ENCODE measurements around the gene E4F1. TPM values are rescaled to one million over a fixed set of nuclear protein-coding genes. Genes with fewer than 3 reads are reported as not detected.
A peak's percentile ranks its signal among the peaks of the same experiment; 100 is the strongest.

Gene E4F1
- total RNA-seq, 2 donors from 2014 or later: 24.5 to 29.6 TPM

DNA sequence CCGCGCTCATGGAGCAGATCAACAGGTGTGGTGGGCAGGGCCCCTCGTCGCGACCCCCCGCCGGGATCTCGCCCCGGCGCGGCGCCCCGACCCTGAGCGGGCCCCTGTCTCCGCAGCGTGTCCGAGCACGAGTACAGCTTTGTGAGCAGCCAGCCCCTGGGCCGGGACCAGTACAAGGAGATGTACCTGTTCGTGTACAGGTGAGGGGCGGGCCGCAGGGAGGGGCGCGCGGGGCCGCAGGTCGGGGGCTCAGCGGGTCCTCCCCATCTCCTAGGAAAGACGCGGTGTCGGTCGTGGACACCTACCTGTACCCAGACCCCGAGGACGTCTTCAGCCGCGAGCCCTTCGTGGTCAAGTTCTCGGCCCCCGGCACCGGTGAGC is 13.7 kb downstream of the E4F1 start:
- Histone ChIP-seq H3K36me3 (ENCODE audit: control insufficient read depth, insufficient read depth, low read length) (peaks cover 10% of the 10 kb centered on the region), H3K4me3 (ENCODE audit: low read length) (peak overlapping the region; percentile 56), H3K9ac (ENCODE audit: extremely low read depth, low read length, poor library complexity, severe bottlenecking) (no peak overlapping the region), H3K9me3 (ENCODE audit: control insufficient read depth, low read length) (no peaks in the 10 kb centered on the region), H3K4me1 (ENCODE audit: control insufficient read depth, insufficient read depth, low read length) (no peaks in the 10 kb centered on the region), H3K27ac (ENCODE audit: low read depth, low read length) (no peak overlapping the region), H3K27me3 (ENCODE audit: control insufficient read depth, insufficient read depth, low read length, poor library complexity, severe bottlenecking) (peaks cover 25% of the 10 kb centered on the region)
- Mint-ChIP-seq H3K27ac (no peak overlapping the region), H3K4me3 (peak overlapping the region; percentile 38), H3K36me3 (ENCODE audit: low read depth) (peaks cover 13% of the 10 kb centered on the region), H3K27me3 (ENCODE audit: insufficient read depth) (peaks cover 22% of the 10 kb centered on the region), H3K9me3 (no peaks in the 10 kb centered on the region), H3K4me1 (no peaks in the 10 kb centered on the region)
- TF ChIP-seq, protein P1, sequence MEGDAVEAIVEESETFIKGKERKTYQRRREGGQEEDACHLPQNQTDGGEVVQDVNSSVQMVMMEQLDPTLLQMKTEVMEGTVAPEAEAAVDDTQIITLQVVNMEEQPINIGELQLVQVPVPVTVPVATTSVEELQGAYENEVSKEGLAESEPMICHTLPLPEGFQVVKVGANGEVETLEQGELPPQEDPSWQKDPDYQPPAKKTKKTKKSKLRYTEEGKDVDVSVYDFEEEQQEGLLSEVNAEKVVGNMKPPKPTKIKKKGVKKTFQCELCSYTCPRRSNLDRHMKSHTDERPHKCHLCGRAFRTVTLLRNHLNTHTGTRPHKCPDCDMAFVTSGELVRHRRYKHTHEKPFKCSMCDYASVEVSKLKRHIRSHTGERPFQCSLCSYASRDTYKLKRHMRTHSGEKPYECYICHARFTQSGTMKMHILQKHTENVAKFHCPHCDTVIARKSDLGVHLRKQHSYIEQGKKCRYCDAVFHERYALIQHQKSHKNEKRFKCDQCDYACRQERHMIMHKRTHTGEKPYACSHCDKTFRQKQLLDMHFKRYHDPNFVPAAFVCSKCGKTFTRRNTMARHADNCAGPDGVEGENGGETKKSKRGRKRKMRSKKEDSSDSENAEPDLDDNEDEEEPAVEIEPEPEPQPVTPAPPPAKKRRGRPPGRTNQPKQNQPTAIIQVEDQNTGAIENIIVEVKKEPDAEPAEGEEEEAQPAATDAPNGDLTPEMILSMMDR (conservative IDR thresholded peaks at IDR 0.05): no peak
- DNase-seq: no peak
- 10 to 13% methylated on average over 10 to 40 of the region's 40 CpGs for WGBS, 2 experiments (ENCODE audit: insufficient coverage in 1 of 2, insufficient read length in 1 of 2)

GRCh38 chr16:2237493-2238149 is 14.2 kb downstream of the E4F1 start:
- H3K9ac ChIP-seq (ENCODE audit: extremely low read depth, low read length, poor library complexity, severe bottlenecking): no peak overlapping the region
- Mint-ChIP-seq H3K27me3 (ENCODE audit: insufficient read depth) (peaks cover 22% of the 10 kb centered on the region), H3K4me1 (no peaks in the 10 kb centered on the region), H3K4me3 (peak overlapping the region; percentile 38), H3K9me3 (no peaks in the 10 kb centered on the region), H3K36me3 (ENCODE audit: low read depth) (peaks cover 18% of the 10 kb centered on the region), H3K27ac (no peak overlapping the region)
- TF ChIP-seq, protein P1 (conservative IDR thresholded peaks at IDR 0.05): no peak
- peaks cover 25% of the 10 kb centered on the region for H3K27me3 ChIP-seq (ENCODE audit: control insufficient read depth, insufficient read depth, low read length, poor library complexity, severe bottlenecking)
- 23 to 47% methylated on average over 34 to 65 of the region's 65 CpGs for WGBS, 2 experiments (ENCODE audit: insufficient coverage in 1 of 2, insufficient read length in 1 of 2)
- peak; percentile 79 for DNase-seq
- no peaks in the 10 kb centered on the region for H3K9me3 ChIP-seq (ENCODE audit: control insufficient read depth, low read length)
- H3K4me3 ChIP-seq (ENCODE audit: low read length): no peak overlapping the region
- H3K4me1 ChIP-seq (ENCODE audit: control insufficient read depth, insufficient read depth, low read length): no peaks in the 10 kb centered on the region
- H3K27ac ChIP-seq (ENCODE audit: low read depth, low read length): no peak overlapping the region
- H3K36me3 ChIP-seq (ENCODE audit: control insufficient read depth, insufficient read depth, low read length): peaks cover 15% of the 10 kb centered on the region

- peaks cover 22% of the 10 kb centered on the region for H3K27me3 Mint-ChIP-seq (ENCODE audit: insufficient read depth)
- H3K36me3 Mint-ChIP-seq (ENCODE audit: low read depth): peaks cover 20% of the 10 kb centered on the region
- Histone ChIP-seq H3K9ac (ENCODE audit: extremely low read depth, low read length, poor library complexity, severe bottlenecking) (no peak overlapping the region), H3K4me3 (ENCODE audit: low read length) (no peak overlapping the region), H3K36me3 (ENCODE audit: control insufficient read depth, insufficient read depth, low read length) (peaks cover 17% of the 10 kb centered on the region), H3K27ac (ENCODE audit: low read depth, low read length) (no peak overlapping the region), H3K27me3 (ENCODE audit: control insufficient read depth, insufficient read depth, low read length, poor library complexity, severe bottlenecking) (peaks cover 25% of the 10 kb centered on the region), H3K4me1 (ENCODE audit: control insufficient read depth, insufficient read depth, low read length) (no peaks in the 10 kb centered on the region), H3K9me3 (ENCODE audit: control insufficient read depth, low read length) (no peaks in the 10 kb centered on the region)
- no peak for DNase-seq
- no peaks in the 10 kb centered on the region for H3K9me3 Mint-ChIP-seq
- no peaks in the 10 kb centered on the region for H3K4me1 Mint-ChIP-seq
- no peak overlapping the region for H3K4me3 Mint-ChIP-seq
- TF ChIP-seq, protein P1 (conservative IDR thresholded peaks at IDR 0.05): no peak
- H3K27ac Mint-ChIP-seq: no peak overlapping the region
- 71 to 75% methylated on average over 10 to 18 of the region's 18 CpGs for WGBS, 2 experiments (ENCODE audit: insufficient coverage in 1 of 2, insufficient read length in 1 of 2)
Observed at GRCh38 chr16:2238150-2238837, 14.9 kb downstream of the E4F1 start.

Data from endodermal cell (in vitro differentiated cells).